Stimulated activated CD4-positive, alpha-beta T cell treated with anti-CD3 and anti-CD28 coated beads, Interleukin-1b, Interleukin-23, amount 100 ng/mL, for 24 hours (primary cell): Measurements from ENCODE around the gene SHKBP1.
"Not testable (repeated sequence)": the region's sequence is repeated elsewhere in the genome, so short reads cannot be mapped to it uniquely, and the experiment has no call there.

Experiments used
- DNase-seq, 4 experiments: peaks; one replicate each; pipeline ENCODE4 v3.0.0-alpha.2; 2020; ENCODE audit warnings: low read depth in 4 of 4, low spot score in 1 of 4

Gene SHKBP1

GRCh38 chr19:40576585-40577451 lies at the start of gene SHKBP1:
Gene SHKBP1 (plus strand): TSS chr19:40576873. CDS start chr19:40576900, 27 bp downstream.
- peak; percentile 81 to 92 (median 84) for DNase-seq

- no peak for DNase-seq
Measured at GRCh38 chr19:40528078-40528477, 48.6 kb upstream of the SHKBP1 start.

DNA sequence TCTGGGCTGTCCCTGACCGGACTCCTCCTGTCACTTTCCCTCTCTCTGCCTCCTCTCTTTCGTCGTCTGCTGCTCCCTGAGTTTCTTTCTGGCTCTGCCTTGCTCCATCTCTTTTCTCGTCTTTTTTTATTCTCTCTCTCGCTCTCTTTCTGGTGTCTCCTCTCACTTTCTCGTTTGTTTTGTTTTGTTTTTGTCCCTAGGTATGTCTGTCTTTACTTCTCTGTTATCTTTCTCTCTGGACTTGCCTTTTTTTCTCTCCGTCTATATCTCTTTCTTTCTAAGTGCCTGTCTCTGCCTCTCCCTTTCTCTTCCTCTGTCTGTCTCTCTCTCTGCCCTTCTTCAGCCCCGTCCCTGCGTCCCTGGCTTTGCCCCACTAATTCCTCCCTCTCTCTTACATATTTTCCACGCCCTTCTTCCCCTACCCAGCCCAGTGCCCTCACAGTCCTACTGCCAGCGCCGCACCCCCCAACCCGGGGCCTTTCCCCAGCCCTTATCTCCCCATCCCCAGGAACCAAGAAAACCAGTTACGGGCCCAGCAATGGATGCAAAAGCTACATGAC lies 48.1 kb upstream of the SHKBP1 start:
- DNase-seq: no peak

DNA sequence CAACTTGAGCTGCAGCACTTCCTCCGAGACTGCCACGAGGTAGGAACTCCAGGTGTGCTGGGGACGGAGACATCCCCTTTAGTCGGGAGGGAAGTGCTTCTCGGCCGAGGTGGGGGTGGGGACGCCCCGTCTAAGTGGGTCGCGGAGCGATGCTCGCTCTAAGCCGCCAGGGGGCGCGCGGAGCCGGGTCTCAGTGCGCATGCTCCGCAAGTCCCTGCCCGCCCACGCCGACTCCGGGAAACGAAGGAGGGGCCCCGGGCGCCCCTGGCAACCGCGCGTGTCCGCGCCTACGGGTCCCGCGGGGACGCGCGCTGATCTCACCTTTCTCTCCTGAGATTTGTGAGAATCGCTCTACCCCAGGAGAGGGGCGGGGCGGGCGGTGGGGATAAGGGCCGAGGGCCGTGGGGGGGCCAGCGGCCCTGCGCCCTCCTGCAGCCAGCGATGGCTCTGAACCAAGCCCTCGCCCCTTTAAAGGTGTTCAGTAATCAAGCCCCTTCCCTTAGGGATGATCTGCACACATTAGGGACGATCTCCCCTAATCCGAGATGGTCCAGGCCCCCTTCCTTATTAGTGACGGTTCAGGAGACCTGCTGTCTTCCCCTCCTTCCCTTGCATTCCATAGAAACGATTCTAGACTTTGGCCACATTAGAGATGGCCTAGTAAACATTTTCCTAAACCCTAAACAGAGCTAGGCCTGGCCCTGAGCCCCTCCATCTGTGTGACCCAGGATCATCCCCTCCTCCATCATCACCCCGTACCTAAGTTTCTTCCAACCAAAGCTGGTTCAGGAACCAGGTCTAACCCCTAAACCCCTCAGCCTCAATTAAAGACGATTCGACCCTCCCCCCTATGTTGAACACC lies 47.3 kb upstream of the SHKBP1 start:
- DNase-seq: peak; percentile 79 to 89 (median 80)

DNA sequence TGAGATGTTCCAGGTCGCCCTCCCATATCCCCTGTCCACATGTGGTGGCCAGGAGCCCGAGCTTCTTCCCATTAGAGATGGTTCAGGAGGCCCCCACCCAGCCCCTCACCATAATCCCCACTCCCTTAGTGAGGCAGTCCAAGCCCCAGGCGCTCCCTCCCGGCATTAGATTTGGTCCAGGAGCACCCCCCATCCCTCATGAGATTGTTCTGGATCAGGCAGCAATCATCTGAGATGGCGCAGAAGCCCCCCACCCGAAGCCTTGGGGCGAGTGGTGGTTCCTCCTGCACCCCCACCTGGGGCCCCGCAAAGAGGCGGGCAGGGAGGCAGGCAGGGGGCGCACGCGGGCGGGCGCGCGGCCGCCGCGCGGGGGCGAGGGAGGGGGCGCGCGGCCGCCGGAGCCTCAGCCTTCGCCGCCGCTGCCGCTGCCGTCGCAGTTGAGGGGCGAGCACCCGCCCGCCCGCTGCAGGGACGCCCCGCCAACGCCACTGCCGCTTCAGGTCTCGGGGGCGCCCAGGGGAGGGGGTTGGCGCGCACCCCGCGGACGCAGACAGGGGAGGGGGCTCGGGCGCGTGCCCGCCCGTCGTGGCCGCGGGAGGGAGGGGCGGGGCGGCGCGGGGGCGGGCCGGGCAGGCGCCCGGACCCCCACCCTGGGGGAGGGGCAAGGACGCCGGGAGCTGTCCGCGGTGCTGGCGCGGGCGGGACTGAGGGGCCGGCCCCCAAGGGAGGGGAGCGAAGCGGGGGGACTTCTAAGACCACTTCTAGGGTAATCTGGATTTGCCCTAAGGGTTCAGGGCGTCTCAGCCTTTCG lies 46.4 kb upstream of the SHKBP1 start:
- DNase-seq: no peak

DNA sequence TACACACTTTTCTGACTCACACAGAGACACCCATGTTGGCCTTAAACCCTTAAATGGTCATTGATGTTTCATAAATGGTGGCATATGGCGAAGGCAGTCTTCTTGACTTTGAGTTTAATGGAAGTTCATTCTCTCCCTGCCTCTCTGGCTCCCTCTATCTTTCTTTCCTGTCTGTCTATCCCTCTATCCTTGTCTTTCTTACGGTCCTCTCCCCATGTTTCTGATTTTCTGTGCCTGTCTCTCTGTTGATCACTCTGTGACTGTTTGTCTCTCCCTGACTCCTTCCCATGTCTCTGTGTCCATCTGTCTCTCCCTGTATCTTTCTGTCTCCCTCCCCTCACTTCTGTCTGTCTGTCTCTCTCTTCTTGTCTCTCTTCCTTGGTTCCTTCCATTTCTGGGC lies 43.2 kb upstream of the SHKBP1 start:
- DNase-seq: no peak

DNA sequence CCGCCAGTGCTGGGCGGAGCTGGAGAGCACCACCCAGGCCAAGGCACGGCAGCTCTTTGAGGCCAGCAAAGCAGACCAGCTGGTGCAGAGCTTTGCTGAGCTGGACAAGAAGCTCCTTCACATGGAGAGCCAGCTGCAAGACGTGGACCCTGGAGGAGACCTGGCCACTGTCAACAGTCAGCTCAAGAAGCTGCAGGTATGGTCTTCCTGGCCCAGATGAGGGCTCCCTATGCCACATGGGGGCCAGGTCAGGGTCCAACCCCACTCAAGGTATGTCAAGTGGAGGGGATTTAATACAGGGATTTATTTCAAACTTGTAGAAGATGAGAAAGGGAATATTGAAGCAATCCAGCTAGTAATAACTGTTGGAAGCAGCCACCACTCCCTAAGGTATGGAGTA lies 42.5 kb upstream of the SHKBP1 start:
- no peak for DNase-seq

DNA sequence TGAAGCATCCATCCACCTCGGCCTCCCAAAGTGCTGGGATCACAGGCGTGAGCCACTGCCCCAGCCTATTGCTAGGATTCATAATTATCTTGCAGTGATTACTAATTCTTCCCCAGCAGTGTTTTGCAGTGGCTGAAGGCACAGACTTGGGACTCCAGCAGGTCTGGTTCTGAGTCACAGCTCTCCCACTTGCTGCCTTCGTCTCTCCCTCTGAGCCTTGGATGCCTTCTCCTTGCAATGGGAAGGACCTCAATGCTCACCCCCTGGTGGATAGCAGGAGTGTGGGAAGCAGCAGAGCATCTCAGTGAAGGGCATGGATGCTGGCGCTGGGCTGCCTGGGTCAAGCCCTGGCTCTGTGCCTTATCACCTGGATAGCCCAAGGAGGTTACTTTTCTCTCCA lies 37.6 kb upstream of the SHKBP1 start:
- no peak for DNase-seq

DNA sequence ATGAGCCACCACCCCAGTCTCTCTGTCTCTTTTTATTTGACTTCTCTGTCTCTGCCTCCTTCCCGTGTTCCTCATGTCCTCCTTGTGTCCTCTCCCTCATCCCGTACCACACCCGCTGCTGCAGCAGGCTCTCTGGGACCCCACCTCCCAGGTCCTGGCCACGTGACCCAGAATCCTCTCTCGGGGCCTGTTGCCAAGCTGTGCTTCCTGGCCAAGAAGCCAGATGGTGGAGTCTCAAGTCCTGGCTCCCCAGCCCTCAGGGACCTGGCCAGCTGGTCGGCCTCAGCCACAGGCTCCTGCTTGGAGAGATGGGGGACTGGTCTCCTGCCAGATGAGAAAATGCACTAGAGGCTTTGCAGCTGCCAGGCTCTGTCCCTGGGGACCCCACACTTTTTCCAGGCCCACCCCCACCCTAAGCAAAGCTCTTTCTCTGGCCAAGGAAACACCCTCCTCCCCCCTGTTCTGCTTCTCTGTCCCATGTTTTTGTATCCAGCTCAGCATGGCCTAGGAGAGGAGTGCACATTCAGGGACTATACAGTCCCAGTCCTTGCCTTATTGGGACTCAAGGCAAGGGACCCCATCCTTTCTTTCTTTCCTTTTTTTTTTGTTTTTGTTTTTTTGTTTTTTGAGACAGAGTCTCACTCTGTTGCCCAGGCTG lies 34.3 kb upstream of the SHKBP1 start:
- DNase-seq: no peak

DNA sequence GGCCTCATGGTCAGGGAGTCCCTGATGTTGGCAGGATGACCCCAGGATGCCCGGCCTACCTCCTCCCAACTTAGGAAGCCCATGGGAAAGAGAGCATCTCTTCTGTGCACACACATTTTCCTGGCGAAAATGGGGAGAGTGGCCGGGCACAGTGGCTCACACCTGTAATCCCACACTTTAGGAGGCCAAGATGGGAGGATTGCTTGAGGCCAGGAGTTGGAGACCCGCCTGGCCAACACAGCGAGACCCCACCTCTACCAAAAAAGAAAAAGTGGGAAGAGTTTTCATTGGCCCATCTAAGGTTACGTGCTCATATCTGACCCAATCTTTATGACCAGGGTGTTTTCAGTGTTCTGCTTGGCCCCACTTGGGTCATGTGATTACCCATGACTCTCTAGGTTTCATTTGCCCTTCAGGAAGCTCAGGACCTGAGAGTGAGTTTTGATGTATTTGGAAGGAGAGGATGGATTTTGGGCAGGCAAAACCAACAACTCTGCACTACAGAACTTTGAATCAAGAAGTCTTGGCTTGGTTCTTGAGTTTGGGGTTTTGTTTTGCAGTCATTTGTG lies 33.6 kb upstream of the SHKBP1 start:
- DNase-seq: no peak

- DNase-seq: not testable (repeated sequence)
Measured at GRCh38 chr19:40546153-40546841, 30.4 kb upstream of the SHKBP1 start.

GRCh38 chr19:40547190-40547589 lies 29.5 kb upstream of the SHKBP1 start:
- not testable (repeated sequence) for DNase-seq

- DNase-seq: no peak
Measured at GRCh38 chr19:40547836-40548235, 28.8 kb upstream of the SHKBP1 start.

DNA sequence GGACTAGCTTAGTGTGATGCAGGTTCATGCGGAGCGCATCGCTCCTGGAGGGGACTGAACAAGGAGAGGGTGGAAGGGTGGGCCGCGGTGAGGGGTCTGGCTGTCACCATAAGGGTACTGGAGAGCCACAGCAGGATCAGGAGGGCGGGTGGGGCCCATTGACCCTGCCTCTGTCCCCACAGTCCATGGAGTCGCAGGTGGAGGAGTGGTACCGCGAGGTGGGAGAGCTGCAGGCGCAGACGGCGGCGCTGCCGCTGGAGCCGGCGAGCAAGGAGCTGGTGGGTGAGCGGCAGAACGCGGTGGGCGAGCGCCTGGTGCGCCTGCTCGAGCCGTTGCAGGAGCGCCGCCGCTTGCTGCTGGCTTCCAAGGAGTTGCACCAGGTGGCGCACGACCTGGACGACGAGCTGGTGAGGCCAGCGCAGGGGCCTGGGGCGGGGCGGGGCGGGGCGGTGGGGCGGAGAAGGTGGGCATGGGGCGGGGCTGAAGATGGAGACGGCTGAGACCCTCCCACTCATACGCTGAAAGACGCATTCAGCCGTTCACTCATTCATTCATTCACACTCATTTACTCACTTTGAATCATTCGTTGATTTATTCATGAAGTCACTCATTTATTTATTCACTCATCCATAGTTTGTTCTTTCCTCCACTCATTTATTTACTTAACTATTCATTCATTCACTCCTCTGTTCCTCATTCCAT lies 27.5 kb upstream of the SHKBP1 start:
- peak; percentile 42 to 67 (median 57) for DNase-seq

DNA sequence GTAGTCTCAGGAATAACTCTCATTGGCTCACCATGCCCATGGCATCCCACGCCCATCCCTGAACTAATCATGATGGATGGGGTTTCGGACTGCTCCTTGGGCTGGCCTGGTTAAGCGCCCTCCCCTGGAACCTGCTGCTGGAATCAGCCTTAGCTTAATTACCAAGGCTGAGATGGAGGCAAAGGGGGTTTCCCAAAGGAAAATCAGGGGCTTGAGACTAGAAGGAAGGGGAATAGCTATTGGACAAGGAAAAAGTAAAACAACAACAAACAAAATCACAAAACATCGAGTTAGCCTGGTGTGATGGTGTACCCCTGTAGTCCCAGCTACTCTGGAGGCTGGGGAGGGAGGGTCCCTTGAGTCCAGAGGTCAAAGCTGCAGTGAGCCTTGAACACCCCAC lies 25.7 kb upstream of the SHKBP1 start:
- no peak for DNase-seq

DNA sequence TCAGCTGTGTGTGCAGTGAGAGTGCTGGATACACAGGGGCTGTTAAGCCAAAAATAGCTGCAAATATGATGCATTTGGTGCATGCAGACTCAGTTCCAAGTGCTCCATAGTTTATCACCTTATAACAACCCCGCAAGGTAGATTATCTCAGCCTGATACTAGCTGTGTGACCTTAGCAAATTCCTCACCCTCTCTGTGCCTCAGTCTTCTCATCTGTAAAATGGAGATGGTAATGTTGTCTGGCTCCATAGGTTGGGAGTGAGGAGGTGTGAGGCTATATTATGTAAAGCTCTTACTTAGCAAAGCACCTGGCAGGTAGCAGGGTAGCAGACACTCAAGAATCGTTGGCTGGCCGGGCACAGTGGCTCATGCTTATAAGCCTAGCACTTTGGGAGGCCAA lies 23.8 kb upstream of the SHKBP1 start:
- no peak for DNase-seq

DNA sequence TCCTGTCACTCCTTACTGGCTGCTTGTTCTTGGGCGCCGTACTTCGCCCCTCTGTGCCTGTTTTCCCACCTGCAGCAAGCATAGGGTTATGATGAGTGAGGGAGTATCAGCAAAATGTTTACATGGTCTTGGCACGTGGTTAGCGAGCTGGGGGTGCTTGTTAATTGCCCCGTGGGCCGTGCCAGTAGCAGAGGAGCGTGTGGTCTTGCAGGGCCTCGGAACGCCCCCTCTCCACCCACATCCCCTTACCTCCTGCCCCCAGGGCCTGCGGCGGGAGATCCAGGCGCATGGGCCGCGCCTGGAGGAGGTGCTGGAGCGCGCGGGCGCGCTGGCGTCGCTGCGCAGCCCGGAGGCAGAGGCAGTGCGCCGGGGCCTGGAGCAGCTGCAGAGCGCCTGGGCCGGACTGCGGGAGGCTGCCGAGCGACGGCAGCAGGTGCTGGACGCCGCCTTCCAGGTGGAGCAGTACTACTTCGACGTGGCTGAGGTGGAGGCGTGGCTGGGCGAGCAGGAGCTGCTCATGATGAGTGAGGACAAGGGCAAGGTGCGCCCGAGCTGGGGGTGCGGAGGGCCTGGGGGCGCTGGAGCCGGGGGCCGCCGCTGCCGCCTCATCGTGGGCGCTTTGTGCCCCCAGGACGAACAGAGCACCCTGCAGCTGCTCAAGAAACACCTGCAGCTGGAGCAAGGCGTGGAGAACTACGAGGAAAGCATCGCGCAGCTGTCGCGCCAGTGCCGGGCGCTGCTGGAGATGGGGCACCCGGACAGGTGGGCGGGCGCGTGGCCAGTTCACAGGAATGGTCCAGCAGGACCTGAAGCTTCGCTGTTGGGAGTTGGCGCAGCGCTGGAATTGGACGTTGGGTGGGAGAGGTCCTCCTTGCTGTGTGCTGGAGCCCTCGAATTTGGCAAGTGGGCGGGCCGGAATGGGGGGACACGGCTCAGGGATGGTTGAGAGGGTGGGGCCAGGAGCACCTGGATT lies 22.5 kb upstream of the SHKBP1 start:
- no peak for DNase-seq
